Inferior parietal cortex (tissue), 1 donor: ENCODE measurements around the gene C1QTNF7.

ENCODE experiments used
- DNase-seq: peaks from one replicate; pipeline ENCODE4 v3.0.0-alpha.2; 2016; ENCODE audit errors: extremely low spot score

C1QTNF7 gene

DNA sequence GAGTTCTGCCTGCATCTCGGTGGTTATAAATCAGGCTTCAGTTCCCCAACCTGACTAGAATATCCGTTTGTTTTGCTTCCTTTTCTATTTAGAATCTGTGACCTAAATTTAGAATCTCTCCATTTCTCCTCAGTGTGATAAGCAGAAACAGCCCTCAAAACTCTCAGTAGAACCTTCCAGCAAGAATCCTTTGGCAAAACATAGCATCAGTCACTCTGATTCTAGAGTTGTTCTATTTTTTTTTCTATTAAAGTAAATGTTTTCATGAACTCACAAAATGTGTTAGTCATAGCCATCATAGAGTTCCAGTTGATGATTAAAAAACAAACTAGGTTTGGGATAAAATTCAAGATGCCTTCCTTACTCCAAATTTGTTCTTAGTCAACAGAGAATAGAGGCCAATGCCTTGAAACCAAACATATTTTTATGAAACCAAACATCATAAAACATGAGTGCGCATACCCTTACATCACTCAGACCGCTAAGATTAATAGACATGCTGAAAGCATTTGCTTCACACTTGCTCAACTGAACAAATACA, 13.2 kb upstream of the C1QTNF7 start:
- no peak for DNase-seq

DNA sequence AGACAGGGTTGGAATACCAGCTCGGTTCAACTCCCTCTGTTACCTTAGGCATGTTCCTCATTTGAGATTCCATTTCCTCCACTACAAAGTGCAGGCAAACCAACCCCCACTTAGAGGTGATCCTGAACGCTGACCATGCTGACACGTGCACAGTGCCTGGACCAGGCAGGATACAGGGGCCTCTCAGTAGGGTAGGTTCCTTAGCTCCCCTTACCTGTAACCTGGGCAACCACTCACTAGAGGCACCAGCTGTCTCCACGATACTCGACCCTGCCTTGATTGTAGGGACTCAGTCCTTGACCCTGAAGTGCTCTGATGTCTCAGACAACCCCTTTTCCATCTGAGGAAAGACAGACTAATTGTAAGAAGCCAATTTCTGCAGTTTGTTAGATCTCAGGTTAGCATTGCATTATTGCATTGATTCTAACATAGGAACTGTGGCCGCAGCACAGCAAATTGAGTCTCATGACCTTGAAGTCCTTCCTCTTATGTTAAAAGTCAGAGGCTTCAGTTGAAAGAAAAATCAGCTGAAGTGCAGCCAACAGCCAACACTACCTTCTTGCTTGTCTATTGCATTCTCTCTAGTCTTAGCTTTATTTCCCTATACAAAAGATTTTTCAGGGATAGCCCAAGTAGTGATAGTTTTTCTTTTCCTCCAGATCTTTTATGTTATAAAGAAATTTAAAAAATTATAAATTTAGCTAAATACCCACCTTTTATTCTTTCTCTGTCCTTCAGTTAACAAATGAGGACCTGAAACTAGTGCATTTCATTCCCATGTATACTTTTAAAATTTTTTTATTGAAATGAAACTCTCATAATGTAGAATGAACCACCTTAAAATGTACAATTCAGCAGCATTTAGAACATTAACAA, 11.2 kb upstream of the C1QTNF7 start:
- no peak for DNase-seq

DNA sequence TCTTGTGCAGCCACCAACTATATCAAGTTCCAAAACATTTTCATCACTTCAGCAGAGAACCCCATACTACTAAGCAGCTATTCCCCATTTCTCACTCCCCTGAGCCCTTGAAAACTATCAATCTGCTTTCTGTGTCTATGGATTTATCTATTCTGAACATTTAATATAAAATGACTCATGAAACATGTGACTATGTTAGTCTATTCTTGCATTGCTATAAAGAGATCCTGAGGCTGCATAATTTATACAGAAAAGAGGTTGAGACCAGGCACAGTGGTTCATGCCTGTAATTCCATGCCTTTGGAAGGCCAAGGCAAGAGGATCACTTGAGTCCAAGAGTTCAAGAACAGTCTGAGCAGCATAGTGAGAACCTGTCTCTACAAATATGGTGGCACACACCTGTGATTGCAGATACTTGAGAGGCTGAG, 10.6 kb upstream of the C1QTNF7 start:
- no peak for DNase-seq

DNA sequence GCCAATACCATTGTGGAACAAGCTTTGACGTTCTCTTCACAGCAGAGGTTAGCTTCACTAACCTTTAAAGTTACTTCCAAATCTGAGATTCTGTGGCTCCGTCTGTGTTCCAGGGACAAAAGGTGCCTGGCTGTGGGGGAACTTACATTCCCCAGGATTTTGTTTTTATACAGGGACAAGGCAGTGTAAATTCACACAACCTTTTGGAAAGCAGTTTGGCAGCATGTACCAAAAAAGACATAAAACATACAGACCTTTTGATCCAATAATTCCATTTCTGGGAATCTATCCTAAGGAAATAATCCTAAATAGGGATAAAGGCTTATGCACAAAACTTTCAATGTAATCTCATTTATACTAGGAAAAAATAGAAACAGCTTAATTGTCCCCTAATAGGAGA, 8.9 kb upstream of the C1QTNF7 start:
- DNase-seq, result no peak

DNA sequence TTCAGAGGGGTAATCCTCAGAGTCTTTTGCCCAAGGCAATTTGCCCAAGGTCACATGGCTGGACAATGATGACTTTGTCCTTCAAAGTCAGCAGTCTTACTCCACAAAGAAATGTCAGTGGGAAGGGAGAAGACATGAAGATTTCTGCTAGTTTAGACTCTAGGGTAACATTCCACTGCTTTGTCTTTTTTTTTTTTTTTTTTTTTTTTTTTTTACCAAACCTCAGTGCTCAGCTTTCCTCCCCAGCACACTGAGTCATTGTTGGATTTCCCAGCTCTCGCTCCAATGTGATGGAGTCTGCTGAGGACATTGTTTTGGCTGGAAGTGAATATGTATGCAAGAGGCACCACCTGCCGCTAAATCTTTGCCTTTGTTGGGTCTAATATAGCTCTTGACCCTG, 7.2 kb upstream of the C1QTNF7 start:
- DNase-seq, result peak; percentile 29

DNA sequence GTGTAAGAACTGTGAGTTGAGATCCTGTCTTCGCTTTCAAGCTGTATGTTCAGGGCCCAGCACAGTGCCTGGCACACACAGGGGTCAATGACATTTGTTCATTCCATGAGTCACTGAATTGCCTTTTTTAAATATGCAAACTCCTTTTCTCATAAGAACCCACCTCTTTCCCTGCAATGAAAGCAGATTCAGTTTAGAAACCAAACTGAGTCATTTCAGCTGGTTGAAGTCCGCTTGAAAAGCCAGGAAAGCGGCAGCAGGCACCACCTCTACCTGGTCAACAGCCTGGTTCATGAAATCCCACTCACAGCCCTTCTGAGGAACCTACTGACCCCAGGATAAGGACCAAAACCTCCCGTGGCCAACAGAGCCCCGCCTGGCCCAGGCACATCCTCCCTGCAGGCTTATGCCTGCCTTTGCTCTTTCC, 4.5 kb upstream of the C1QTNF7 start:
- no peak for DNase-seq

DNA sequence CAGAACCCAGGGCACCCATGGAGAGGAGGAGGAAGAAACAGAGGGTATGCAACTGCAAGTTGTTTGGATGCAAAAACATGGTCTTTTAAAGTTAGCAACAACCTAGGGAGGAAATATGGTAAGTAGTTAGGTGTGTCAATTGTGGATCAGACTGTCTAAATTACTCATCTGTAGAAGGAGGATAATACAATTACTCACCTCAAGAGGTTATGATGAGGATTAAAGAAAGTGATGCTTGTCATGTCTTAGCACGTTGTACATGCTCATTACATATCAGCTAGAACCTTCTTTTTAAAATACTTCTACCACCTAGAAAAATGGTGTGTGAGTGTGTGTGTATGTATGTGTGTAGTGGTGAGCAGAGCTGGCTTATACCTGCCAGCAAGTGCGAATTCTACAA, 2.3 kb upstream of the C1QTNF7 start:
- no peak for DNase-seq

DNA sequence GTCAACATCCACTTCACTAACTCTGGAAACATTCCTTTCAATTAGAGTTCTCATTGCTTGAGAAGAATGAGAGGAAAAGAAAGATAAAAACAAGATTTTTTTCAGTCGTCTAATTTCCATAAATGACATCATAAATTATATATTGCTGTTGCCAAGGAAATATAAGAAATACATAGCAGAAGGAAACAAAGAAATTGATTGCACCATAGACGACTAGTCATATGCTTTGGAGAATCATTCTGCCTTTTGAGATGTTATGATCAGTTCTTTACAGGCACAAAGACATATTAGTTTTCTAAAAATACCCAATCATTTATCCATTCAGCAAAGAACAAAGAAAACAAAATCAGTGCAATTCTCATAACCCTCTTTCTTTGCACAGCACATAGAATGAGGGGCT, 672 bp upstream of the C1QTNF7 start:
- no peak for DNase-seq

DNA sequence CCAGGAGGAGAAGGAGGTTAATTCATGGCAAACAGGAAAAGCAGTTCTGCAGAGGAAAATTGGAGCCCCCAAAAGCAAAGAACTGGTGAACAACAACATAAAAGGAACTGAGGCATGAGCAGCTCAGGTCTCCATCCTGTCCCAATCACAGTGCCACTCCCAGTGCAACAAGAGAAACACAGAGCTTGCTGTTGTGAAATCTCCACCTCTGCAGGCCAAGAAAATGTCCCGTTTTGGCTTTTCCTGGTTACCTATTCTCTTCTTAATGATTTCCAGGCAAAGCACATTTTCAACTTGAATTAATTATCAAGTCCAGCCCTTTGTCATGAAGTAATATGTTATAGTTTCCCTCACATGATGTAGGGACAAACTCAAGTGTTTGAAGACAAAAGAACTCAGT, 778 bp downstream of the C1QTNF7 start:
- DNase-seq, result no peak

DNA sequence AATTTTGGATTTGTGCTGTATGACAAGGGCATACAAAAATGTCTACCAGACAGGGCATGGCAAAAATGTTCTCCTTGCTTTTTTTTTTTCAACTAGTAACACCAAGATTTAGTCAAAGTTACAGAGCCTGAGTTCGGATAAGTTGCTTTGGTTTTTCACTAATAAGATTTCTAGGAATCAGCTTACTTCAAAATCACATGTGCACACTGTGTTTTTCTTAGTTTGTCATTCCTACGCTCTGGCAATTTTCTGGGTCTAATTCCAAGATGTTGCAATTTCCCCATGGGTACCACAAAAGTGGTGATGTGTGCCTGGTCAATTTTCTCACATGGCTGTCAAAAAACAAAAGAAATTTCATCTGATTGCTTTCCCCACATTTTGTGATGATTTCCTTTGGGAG, 6.3 kb downstream of the C1QTNF7 start:
- DNase-seq, result no peak

DNA sequence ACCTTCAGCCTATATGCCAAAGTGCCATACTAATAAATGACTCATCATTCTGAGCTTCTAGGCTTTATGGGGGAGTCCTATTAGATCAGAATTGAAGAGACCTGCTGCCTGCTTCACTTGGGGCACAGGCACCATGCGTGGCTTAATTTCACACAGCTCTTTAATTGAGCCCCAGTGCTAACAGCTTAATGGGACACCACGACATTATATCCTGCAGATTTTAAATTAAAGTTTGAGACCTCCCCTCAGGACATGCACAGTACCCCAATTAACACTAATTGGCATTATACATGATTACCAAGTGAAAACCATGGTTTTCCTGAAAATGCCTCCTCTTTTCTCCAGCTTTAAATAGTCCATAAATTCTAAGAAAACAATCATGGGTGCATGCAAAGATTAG, 6.8 kb downstream of the C1QTNF7 start:
- no peak for DNase-seq

DNA sequence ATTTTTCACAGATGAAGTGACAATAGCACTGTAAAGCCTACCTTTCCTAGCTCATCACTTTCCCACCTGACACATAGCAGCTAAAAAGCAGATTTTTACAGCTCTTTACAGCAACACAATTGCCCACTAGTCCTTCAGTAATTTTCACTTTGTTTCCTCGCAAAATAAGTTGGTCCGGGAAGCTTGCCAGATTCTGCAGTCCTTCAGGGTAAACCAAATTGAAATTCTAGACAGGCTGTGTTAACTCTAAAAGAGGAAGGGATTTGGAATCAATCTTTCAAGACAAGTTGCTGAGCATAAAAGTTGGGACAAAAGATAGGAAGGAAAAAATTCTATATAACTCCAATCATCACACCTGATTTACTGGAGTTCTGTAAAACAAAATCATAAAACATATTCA, 8.7 kb downstream of the C1QTNF7 start:
- DNase-seq, result peak; percentile 46

DNA sequence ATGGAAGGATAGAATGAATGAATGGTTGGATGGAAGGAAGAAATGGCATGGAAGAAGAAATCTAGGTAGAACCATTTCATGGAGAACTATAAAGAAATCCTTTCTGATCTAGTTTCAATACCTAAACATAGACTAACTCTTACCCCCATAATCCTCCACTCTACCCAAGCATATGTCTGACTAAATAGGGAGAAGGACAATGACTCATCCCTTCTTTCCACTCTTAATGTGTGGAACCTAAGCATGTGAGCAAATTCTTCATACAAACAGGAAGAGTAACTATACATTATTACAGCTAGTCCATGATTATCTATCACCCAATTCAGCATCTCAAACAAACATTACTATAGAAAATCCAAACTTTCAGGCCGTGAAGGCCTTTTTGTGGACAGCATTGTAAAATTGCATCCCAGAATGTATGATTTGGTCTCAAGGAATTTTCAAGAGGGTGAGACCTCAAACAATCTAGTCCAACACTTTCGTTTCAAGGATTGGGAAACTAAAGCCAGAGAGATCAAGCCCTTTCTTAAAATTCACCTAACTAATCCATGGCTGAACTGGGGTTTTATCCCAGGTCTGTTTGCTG, 11.2 kb downstream of the C1QTNF7 start:
- no peak for DNase-seq

DNA sequence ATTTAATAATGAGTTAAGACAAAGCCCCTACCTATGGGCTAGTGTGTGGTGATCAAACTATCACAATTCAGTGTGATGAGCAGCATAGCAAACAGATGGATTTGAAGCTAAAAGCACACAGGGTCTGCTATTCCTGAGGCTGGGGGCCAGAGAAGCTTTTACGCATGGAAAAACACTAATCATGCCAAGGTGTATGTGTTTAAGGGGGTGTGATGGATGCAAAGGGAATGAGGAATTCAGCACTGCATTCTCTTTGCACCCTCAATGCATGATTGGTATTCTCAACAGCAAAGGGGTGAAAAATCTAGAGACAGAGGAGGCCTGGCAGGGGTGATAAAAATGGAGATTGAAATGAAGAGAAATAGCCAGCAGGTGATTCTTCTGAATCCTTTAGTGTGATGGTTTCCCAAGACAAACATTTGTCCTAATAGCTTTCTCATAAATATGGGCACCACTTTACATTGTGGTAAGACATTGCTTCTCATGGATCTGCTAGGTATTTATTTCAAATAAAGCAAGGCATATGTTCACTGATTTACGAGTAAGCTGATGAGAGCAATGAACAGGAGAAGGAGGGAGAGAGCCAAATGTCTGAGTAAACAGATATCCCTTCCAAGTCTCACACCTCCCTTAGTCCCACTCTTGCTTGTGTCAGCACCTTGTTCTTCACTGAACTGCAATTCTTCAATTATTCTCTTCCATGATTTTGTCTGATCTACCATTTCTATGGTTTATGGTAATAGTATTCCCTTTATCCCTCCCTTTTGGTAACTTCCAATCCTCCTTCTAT, 15.7 kb downstream of the C1QTNF7 start:
- no peak for DNase-seq

DNA sequence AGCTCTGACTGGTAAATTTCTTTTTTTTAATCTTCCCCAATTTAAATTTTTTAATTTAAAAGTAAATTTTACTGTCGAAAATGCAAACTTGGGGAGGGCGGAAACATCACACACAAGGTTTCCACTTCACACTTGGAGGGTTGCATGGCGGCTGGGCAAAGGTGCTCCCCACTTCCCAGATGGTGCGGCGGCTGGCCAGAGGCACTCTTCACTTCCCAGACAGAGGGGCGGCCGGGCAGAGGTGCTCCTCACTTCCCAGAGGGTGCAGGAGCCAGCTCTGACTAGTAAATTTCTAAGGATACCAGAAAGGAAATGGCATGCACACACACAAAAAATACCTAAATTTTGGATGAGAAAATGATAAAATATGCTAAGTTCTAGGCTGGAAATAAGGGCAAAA, 16.4 kb downstream of the C1QTNF7 start:
- no peak for DNase-seq

DNA sequence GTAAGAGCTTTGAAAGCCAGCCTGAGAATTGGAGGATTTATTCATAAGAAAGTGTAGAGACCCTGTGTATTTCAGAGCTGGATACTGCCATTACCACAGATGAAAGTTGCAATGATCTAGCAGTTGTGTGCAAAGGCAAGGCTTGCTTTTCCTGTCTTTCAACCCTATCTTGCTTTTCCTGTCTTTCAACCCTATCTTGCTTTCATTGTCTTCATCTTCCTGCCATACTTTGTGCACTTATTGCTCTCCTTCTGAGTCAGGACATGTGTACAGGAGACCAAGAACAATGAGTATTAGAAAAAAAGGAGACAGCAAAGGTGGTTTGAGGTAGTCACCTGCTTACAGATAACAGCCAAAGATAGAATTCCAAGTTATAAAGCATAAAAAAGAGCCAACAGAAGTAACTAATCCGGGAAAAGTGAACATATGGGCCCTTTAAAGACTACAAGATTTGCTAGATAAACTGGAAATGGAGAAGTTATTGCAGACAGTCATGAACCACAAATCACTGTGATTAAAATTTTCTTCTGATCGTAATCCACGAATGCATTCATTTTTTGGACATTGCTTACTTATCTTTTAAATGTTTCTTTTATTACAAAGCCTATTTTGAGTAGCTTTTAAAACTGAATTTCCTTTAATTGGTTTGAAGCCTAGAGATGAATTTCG, 17.2 kb downstream of the C1QTNF7 start:
- DNase-seq, result no peak

DNA sequence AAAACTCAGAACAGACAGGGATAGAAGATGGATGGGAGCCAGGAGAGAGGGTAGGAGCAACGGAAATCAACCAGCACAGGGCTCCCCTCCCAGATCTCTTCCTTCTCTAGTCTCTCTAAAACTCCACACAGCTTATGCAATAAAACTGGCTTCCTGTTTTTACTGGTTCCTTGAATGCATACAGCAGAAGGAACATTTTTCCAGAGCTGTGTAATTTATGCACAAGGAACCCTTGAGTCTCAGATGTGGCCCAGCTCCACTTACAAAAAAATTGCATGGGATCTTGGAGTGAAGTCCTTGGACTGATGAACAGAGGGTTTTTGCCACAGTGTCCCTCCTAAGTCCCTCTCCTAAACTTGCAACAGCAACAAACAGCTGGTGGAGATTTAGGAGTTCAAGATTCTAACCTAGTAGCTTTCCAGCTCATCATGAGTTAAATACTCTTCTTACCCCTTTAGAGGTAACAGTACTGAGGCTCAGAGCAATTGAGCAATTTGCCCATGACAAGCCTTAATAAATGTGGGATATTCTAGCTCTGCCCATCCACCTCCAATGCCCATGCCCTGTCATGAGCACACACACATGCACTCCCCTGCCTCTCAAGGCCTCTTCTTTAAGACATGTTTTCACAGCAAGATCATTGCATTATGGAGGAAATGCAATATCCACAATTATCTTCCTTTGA, 23.5 kb downstream of the C1QTNF7 start:
- DNase-seq, result no peak

DNA sequence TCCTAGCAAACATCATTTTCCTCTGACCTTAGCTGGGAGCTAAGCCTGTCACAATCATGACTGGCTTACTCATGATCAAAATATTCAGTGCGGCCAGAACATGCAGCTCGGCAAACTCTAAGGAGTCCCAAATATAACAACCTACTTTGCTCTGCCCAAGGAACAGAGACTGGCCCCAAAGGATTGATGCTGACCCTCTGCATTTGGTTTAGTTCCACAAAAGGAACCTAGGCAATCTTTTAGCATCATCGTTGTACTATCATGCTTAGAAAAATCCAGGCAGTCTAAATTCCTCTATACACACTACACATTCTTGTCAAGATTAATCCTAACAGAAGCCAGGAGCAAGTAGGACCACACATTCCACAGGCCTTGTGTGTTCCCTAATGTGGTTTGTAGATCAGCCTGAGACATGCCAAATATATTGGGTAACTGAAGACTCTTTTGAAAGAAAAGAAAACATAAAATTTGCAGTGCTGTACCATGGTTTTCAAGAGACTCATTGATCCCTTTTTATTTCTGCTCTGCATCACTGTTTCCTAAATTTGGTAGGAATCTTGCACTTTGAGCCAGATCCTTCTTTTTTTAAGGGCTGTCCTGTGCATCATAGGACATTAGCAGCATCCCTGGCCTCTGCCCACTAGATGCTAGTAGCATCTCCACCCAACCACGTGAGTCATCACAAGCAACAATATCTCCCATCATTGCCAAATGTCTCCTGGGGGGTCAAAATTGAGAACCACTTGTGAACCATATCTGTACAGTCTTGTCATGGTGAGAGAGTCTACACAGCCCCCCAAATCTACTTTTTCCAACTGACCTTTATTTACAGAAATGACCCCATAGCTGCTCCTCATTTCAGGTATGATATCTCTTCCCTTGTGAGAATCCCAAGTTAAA, 24.3 kb downstream of the C1QTNF7 start:
- no peak for DNase-seq

DNA sequence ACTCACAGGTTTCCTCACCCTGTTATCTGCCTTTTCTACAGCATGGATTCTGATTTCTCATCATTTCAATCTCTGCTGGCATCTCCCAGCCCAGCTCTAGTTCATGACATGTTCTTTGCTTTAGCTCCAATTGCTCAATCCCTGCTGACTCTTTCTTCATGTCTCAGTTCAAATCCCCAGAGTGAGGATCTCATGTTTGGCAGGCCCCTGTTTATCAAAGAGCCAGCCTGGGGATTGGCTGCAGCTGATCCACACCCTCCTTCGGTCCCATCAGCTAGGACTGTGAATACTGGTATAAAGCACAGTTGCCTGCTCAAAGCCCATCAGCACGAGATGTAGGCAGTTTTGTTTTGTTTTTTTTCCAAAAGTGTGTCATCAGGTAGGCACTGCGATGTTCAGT, 27.5 kb downstream of the C1QTNF7 start:
- no peak for DNase-seq
